ENCODE results near the gene PCBP3. TPM values are rescaled to one million over a fixed set of nuclear protein-coding genes. Genes with fewer than 3 reads are reported as not detected.

The PCBP3 gene
- total and polyA plus RNA-seq, 2 donors = 4.3 to 4.6 TPM

- 85% methylated on average over 19 of the region's 19 CpGs for WGBS
- no peak for DNase-seq (ENCODE audit: extremely low spot score)
- no peak overlapping the region for H3K27ac ChIP-seq (ENCODE audit: low read depth)
- no peaks in the 10 kb centered on the region for H3K36me3 ChIP-seq (ENCODE audit: insufficient read depth)
- no peak overlapping the region for H3K4me3 ChIP-seq (ENCODE audit: low read depth, low read length)
- no peaks in the 10 kb centered on the region for H3K4me1 ChIP-seq (ENCODE audit: insufficient read depth)
These were observed 119.5 kb downstream of the PCBP3 start for GRCh38 chr21:45763074-45763473.

- H3K27ac ChIP-seq (ENCODE audit: low read depth) = no peak overlapping the region
- WGBS = 88% methylated on average over 20 of the region's 20 CpGs
- H3K4me1 ChIP-seq (ENCODE audit: insufficient read depth) = no peaks in the 10 kb centered on the region
- H3K36me3 ChIP-seq (ENCODE audit: insufficient read depth) = no peaks in the 10 kb centered on the region
- H3K4me3 ChIP-seq (ENCODE audit: low read depth, low read length) = no peak overlapping the region
- no peak for DNase-seq (ENCODE audit: extremely low spot score)
These were observed 120.0 kb downstream of the PCBP3 start for GRCh38 chr21:45763506-45763905.

DNA sequence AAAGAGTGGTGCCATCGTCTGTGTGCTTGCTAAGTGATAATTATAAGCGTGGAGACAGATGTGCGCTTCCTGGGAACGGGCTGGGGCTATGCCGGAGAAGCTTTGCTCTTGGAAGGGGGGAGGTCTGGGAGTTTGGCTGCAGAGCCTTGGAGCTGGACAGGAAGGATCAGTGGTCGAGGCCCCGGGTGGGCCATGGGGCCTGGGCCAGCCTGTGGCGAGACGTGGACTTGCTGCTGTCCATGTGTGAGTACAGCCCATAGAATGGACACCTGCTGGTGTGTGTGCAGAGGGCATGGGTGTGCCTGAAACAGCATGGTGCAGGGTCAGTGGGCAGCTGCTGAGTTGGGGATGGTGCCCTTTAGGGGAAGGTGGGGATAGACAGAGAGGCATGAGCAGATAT lies 121.3 kb downstream of the PCBP3 start:
- Histone ChIP-seq H3K4me1 (ENCODE audit: insufficient read depth) (no peaks in the 10 kb centered on the region), H3K27ac (ENCODE audit: low read depth) (no peak overlapping the region), H3K4me3 (ENCODE audit: low read depth, low read length) (no peak overlapping the region), H3K36me3 (ENCODE audit: insufficient read depth) (no peaks in the 10 kb centered on the region)
- 82% methylated on average over 9 of the region's 9 CpGs for WGBS
- no peak for DNase-seq (ENCODE audit: extremely low spot score)

- Histone ChIP-seq H3K36me3 (ENCODE audit: insufficient read depth) (no peaks in the 10 kb centered on the region), H3K4me1 (ENCODE audit: insufficient read depth) (no peaks in the 10 kb centered on the region), H3K4me3 (ENCODE audit: low read depth, low read length) (no peak overlapping the region), H3K27ac (ENCODE audit: low read depth) (no peak overlapping the region)
- no peak for DNase-seq (ENCODE audit: extremely low spot score)
- WGBS = 89% methylated on average over 12 of the region's 12 CpGs
These were observed 121.8 kb downstream of the PCBP3 start for GRCh38 chr21:45765375-45765774.

DNA sequence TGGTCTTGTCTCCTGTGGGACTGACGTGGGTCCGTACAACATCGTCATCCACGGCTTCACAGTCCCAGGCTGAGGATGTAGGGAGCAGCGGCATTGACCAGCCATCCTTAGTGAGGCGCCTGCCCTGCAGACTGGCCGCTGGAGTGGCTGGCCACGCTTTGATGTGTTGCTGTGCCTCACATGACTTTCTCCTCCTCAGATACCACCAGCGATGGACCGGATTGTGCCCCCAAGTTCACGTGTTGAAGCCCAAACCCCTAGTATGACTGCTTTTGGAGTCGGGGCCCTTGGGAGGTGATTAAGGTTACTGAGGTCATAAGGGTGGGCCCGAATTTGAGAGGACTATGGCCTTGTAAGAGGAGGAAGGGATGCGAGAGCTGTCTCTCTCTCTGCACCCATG lies 122.5 kb downstream of the PCBP3 start:
- no peaks in the 10 kb centered on the region for H3K4me1 ChIP-seq (ENCODE audit: insufficient read depth)
- H3K36me3 ChIP-seq (ENCODE audit: insufficient read depth) = no peaks in the 10 kb centered on the region
- H3K4me3 ChIP-seq (ENCODE audit: low read depth, low read length) = no peak overlapping the region
- no peak for DNase-seq (ENCODE audit: extremely low spot score)
- WGBS = 92% methylated on average over 14 of the region's 14 CpGs
- H3K27ac ChIP-seq (ENCODE audit: low read depth) = no peak overlapping the region

DNA sequence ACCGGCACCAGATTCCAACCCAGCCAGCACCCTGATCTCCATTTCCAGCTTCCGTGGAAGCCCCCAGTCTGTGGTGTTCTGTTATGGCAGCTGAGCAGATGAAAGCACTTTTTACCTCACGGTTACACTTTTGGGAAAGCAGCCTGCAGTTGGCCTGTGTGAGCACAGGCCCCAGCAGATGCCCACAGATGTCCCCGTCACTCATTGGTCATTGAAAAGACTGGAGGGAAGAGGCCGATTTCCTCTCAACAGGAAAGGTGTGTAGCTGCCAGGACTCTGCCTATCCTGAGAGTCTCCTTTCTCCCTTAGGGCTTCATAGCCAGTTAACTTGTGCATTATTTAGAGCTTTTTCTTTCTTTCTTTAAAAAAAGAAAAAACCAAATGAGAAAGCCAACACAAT lies 123.0 kb downstream of the PCBP3 start:
- Histone ChIP-seq H3K4me1 (ENCODE audit: insufficient read depth) (no peaks in the 10 kb centered on the region), H3K27ac (ENCODE audit: low read depth) (no peak overlapping the region), H3K36me3 (ENCODE audit: insufficient read depth) (no peaks in the 10 kb centered on the region), H3K4me3 (ENCODE audit: low read depth, low read length) (no peak overlapping the region)
- no peak for DNase-seq (ENCODE audit: extremely low spot score)
- 79% methylated on average over 5 of the region's 5 CpGs for WGBS

GRCh38 chr21:45767071-45768006 lies 123.8 kb downstream of the PCBP3 start:
- no peak for DNase-seq (ENCODE audit: extremely low spot score)
- no peak overlapping the region for H3K4me3 ChIP-seq (ENCODE audit: low read depth, low read length)
- no peaks in the 10 kb centered on the region for H3K36me3 ChIP-seq (ENCODE audit: insufficient read depth)
- no peak overlapping the region for H3K27ac ChIP-seq (ENCODE audit: low read depth)
- 65% methylated on average over 13 of the region's 13 CpGs for WGBS
- H3K4me1 ChIP-seq (ENCODE audit: insufficient read depth) = no peaks in the 10 kb centered on the region

- Histone ChIP-seq H3K4me3 (ENCODE audit: low read depth, low read length) (no peak overlapping the region), H3K27ac (ENCODE audit: low read depth) (no peak overlapping the region), H3K36me3 (ENCODE audit: insufficient read depth) (no peaks in the 10 kb centered on the region), H3K4me1 (ENCODE audit: insufficient read depth) (no peaks in the 10 kb centered on the region)
- WGBS = 39% methylated on average over 11 of the region's 11 CpGs
- no peak for DNase-seq (ENCODE audit: extremely low spot score)
These were observed 124.7 kb downstream of the PCBP3 start for GRCh38 chr21:45768011-45768739.

DNA sequence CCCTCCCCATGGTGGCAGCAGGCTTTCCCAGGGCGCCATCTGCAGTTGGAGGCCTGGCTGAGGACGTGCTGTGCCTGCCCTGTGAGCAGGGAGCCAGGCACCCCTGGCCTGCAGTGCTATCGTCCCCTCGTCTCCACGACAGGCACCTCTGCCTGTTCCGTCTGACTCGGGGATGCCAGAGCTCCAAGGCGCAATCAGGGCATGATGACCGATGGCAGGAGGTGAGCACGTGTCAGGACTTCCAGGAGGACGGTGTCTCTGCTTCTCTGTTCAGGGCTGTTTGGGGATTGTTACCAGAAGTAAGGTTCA lies 125.2 kb downstream of the PCBP3 start:
- no peaks in the 10 kb centered on the region for H3K4me1 ChIP-seq (ENCODE audit: insufficient read depth)
- WGBS = 79% methylated on average over 11 of the region's 11 CpGs
- no peak for DNase-seq (ENCODE audit: extremely low spot score)
- no peaks in the 10 kb centered on the region for H3K36me3 ChIP-seq (ENCODE audit: insufficient read depth)
- no peak overlapping the region for H3K4me3 ChIP-seq (ENCODE audit: low read depth, low read length)
- H3K27ac ChIP-seq (ENCODE audit: low read depth) = no peak overlapping the region

DNA sequence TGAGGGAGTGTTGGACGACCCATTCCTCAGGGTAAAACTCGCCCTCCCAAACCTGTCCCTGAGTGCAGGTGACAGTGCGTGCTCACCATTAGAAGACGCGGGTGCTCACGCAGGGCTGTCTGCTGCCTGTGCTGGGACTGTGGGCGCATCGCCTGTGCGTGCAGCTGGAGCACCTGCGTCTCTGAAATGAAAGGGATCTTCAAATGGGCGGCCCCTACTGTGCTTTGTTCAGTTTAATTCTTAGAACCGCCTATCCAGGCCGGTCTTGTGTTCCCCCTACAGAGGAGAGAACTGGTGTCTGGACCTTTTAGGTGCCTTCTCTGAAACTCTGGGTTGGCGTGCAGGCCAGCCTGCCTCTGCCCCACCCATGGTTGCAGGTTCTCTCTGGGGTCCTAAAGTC lies 125.8 kb downstream of the PCBP3 start:
- no peak overlapping the region for H3K4me3 ChIP-seq (ENCODE audit: low read depth, low read length)
- H3K4me1 ChIP-seq (ENCODE audit: insufficient read depth) = no peaks in the 10 kb centered on the region
- DNase-seq (ENCODE audit: extremely low spot score) = no peak
- H3K27ac ChIP-seq (ENCODE audit: low read depth) = no peak overlapping the region
- no peaks in the 10 kb centered on the region for H3K36me3 ChIP-seq (ENCODE audit: insufficient read depth)
- 93% methylated on average over 14 of the region's 14 CpGs for WGBS

- no peak for DNase-seq (ENCODE audit: extremely low spot score)
- H3K4me3 ChIP-seq (ENCODE audit: low read depth, low read length) = no peak overlapping the region
These were observed 126.4 kb downstream of the PCBP3 start for GRCh38 chr21:45769896-45770295.

DNA sequence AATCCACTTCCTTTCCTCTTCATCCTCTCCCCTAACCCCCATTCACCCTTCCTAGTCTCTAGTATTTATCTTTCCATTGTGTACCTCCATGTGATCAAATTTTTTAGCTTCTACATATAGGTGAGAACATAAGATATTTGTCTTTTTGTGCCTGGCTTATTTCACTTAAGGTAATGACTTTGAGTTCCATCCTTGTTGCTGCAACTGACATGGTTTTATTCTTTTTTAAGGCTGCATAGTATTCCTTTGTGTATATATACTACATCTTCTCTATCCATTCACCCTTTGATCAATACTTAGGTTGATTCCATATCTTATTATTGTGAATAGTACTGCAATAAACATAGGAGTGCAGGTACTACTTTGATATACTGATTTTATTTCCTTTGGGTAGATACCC lies 128.7 kb downstream of the PCBP3 start:
- Histone ChIP-seq H3K4me3 (ENCODE audit: low read depth, low read length) (no peak overlapping the region), H3K4me1 (ENCODE audit: insufficient read depth) (no peaks in the 10 kb centered on the region), H3K36me3 (ENCODE audit: insufficient read depth) (no peaks in the 10 kb centered on the region), H3K27ac (ENCODE audit: low read depth) (no peak overlapping the region)
- DNase-seq (ENCODE audit: extremely low spot score) = no peak

More at GRCh38 chr21:45769896-45770295, 126.4 kb downstream of the PCBP3 start:
- Histone ChIP-seq H3K27ac (ENCODE audit: low read depth) (no peak overlapping the region), H3K36me3 (ENCODE audit: insufficient read depth) (no peaks in the 10 kb centered on the region), H3K4me1 (ENCODE audit: insufficient read depth) (no peaks in the 10 kb centered on the region)
- 93% methylated on average over 16 of the region's 16 CpGs for WGBS

GRCh38 chr21:45774291-45774690 lies 130.8 kb downstream of the PCBP3 start:
- 89% methylated on average over 5 of the region's 5 CpGs for WGBS
- H3K27ac ChIP-seq (ENCODE audit: low read depth) = no peak overlapping the region
- DNase-seq (ENCODE audit: extremely low spot score) = no peak
- H3K36me3 ChIP-seq (ENCODE audit: insufficient read depth) = no peaks in the 10 kb centered on the region
- no peak overlapping the region for H3K4me3 ChIP-seq (ENCODE audit: low read depth, low read length)
- H3K4me1 ChIP-seq (ENCODE audit: insufficient read depth) = no peaks in the 10 kb centered on the region

DNA sequence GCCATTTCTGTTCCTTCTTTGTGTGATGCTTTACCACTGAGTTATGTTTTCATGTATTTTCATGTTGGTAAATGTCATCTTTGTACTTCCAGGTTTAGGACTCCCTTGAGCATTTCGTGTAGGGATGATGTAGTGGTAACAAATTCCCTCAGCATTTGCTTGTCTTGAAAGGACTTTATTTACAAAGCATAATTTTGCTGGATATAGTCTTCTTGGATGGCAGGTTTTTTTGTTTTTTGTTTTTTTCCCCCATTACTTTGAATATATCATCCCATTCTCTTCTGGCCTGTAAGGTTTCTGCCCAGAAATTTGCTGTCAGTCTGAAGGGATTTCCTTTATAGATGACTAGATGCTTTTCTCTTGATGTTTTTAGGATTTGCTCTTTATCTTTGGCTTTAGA lies 133.4 kb downstream of the PCBP3 start:
- no peak for DNase-seq (ENCODE audit: extremely low spot score)
- 81% methylated on average over 1 of the region's 1 CpG for WGBS
- Histone ChIP-seq H3K27ac (ENCODE audit: low read depth) (no peak overlapping the region), H3K4me3 (ENCODE audit: low read depth, low read length) (no peak overlapping the region), H3K4me1 (ENCODE audit: insufficient read depth) (no peaks in the 10 kb centered on the region), H3K36me3 (ENCODE audit: insufficient read depth) (no peaks in the 10 kb centered on the region)
